Measurements from ENCODE around the gene POLR3C. TPM values are rescaled to one million over a fixed set of nuclear protein-coding genes. Genes with fewer than 3 reads are reported as not detected.
A peak's percentile ranks its signal among the peaks of the same experiment; 100 is the strongest.
"Not testable (repeated sequence)": the region's sequence is repeated elsewhere in the genome, so short reads cannot be mapped to it uniquely, and the experiment has no call there.

The POLR3C gene
- total RNA-seq, 1 experiment from 2014 or later: 96.8 TPM

GRCh38 chr1:145824499-145824842, 471 bp downstream of the POLR3C start:
- DNase-seq (ENCODE audit: unreplicated experiment): no peak
- Mint-ChIP-seq H3K27me3 (ENCODE audit: insufficient read depth, unreplicated experiment) (no peaks in the 10 kb centered on the region), H3K27ac (ENCODE audit: low read depth, unreplicated experiment) (peak overlapping the region; percentile 94), H3K4me1 (ENCODE audit: insufficient read depth, unreplicated experiment) (peaks cover 6% of the 10 kb centered on the region), H3K9me3 (ENCODE audit: unreplicated experiment) (no peaks in the 10 kb centered on the region), H3K4me3 (ENCODE audit: unreplicated experiment) (peak overlapping the region; percentile 90), H3K36me3 (ENCODE audit: insufficient read depth, unreplicated experiment) (peaks cover 46% of the 10 kb centered on the region)
- intact Hi-C loops (cut with micrococcal nuclease): loop anchor here (5.0 to 10.0 kb wide), 3 partner anchors 42 to 102 kb away; no protein-coding TSS in a partner anchor
- TF ChIP-seq, protein P1, sequence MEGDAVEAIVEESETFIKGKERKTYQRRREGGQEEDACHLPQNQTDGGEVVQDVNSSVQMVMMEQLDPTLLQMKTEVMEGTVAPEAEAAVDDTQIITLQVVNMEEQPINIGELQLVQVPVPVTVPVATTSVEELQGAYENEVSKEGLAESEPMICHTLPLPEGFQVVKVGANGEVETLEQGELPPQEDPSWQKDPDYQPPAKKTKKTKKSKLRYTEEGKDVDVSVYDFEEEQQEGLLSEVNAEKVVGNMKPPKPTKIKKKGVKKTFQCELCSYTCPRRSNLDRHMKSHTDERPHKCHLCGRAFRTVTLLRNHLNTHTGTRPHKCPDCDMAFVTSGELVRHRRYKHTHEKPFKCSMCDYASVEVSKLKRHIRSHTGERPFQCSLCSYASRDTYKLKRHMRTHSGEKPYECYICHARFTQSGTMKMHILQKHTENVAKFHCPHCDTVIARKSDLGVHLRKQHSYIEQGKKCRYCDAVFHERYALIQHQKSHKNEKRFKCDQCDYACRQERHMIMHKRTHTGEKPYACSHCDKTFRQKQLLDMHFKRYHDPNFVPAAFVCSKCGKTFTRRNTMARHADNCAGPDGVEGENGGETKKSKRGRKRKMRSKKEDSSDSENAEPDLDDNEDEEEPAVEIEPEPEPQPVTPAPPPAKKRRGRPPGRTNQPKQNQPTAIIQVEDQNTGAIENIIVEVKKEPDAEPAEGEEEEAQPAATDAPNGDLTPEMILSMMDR (IDR thresholded peaks at IDR 0.05; ENCODE audit: unreplicated experiment): no peak
- ChIA-PET CTCF (interaction anchor here (0.6 to 14.2 kb wide), 10 partner anchors 10 to 1462 kb away, joined by 3 to 242 read pairs (median 4); partner anchors contain the start of genes ITGA10, NUDT17 and PIAS3), POLR2A (interaction anchor here (0.9 to 5.7 kb wide), 32 partner anchors 8 to 213 kb away, joined by 3 to 92 read pairs (median 6); partner anchors contain the start of genes ANKRD34A, LIX1L, NUDT17 and PIAS3)
- TSS peak; percentile 61 for BruUV-seq (replicated peaks)

- Mint-ChIP-seq H3K4me1 (ENCODE audit: insufficient read depth, unreplicated experiment) (peaks cover 6% of the 10 kb centered on the region), H3K36me3 (ENCODE audit: insufficient read depth, unreplicated experiment) (peaks cover 62% of the 10 kb centered on the region), H3K27me3 (ENCODE audit: insufficient read depth, unreplicated experiment) (no peaks in the 10 kb centered on the region), H3K27ac (ENCODE audit: low read depth, unreplicated experiment) (no peak overlapping the region), H3K9me3 (ENCODE audit: unreplicated experiment) (no peaks in the 10 kb centered on the region), H3K4me3 (ENCODE audit: unreplicated experiment) (peak overlapping the region; percentile 90)
- POLR2A ChIA-PET: interaction anchor here (1.0 to 5.7 kb wide), 10 partner anchors 19 to 138 kb away, joined by 3 to 92 read pairs (median 24); partner anchors contain the start of genes ANKRD34A, LIX1L, NUDT17 and PIAS3
- CTCF ChIA-PET: interaction anchor here (0.6 to 14.2 kb wide), 15 partner anchors 12 to 200 kb away, joined by 3 to 242 read pairs (median 4); partner anchors contain the start of genes ANKRD35, ITGA10, NUDT17 and PIAS3
- DNase-seq (ENCODE audit: unreplicated experiment): no peak
- BruUV-seq (replicated peaks): no TSS peak
- TF ChIP-seq, protein P1 (IDR thresholded peaks at IDR 0.05; ENCODE audit: unreplicated experiment): no peak
- intact Hi-C loops (cut with micrococcal nuclease): loop anchor here (10.0 kb wide), 1 partner anchor 71 kb away; no protein-coding TSS in a partner anchor
Measured at GRCh38 chr1:145826030-145826429, 2.0 kb downstream of the POLR3C start.

DNA sequence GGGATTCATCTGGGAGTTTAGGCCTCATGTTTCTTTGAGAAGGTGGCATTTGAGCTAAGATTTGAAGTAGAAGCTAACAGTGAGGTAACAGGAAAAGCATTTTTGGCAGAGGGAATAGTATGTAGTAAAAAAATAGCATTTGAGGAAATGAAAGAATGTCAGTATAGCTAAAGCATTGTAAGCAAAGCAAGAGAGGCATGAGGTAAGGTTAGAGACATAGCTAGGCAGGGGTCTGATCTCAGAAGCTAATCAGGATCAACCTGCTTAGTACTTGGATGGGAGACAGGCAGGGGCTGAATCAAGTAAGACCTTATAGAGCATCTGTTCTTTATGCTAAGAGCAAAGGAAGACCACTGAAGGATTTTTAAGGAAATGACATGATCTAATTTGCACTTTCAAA, 4.0 kb downstream of the POLR3C start:
- H3K36me3 Mint-ChIP-seq (ENCODE audit: insufficient read depth, unreplicated experiment): peaks cover 81% of the 10 kb centered on the region
- no peak for DNase-seq (ENCODE audit: unreplicated experiment)
- H3K4me1 Mint-ChIP-seq (ENCODE audit: insufficient read depth, unreplicated experiment): peaks cover 6% of the 10 kb centered on the region
- POLR2A ChIA-PET: interaction anchor here (0.9 to 5.7 kb wide), 3 partner anchors 11 to 30 kb away, joined by 3 to 92 read pairs (median 48); partner anchors contain the start of genes NUDT17 and PIAS3
- TF ChIP-seq, protein P1 (IDR thresholded peaks at IDR 0.05; ENCODE audit: unreplicated experiment): no peak
- no TSS peak for BruUV-seq (replicated peaks)
- H3K9me3 Mint-ChIP-seq (ENCODE audit: unreplicated experiment): no peaks in the 10 kb centered on the region
- CTCF ChIA-PET: interaction anchor here (0.7 to 14.2 kb wide), 5 partner anchors 18 to 1964 kb away, joined by 3 to 242 read pairs (median 4); partner anchors contain the start of gene NUDT17
- H3K4me3 Mint-ChIP-seq (ENCODE audit: unreplicated experiment): no peak overlapping the region
- intact Hi-C loops (cut with micrococcal nuclease): loop anchor here (10.0 kb wide), 1 partner anchor 73 kb away; no protein-coding TSS in a partner anchor
- H3K27ac Mint-ChIP-seq (ENCODE audit: low read depth, unreplicated experiment): peak overlapping the region; percentile 1
- no peaks in the 10 kb centered on the region for H3K27me3 Mint-ChIP-seq (ENCODE audit: insufficient read depth, unreplicated experiment)

DNA sequence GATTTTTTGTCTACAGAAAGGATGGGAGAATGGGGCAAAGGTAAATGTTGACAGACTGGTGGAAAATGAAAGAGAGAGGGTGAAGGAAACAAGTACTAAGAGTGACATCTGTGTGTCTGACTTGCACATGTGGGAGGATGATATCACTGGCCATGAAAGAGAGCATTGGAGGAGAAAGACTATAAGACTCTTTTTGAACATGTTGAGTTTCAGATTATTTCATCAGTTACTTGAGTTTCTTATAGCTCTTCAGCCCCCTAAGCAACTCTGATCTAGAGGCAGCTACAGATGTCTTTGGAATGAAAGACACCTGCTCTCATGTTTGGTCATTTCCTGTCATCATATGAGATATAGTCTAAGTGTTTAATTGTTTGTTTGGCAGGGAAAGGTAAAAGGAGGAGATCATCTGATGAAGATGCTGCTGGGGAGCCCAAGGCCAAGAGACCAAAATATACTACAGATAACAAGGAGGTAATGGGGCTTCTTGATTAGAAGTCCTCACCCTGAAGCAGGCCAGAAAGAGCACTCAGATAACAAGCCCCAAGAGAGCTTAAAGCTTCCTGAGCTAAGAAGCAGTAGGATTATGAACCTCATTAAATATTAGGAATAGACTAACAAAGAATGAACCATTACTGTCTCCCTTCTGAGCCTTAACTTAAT, 4.5 kb downstream of the POLR3C start:
- TF ChIP-seq, protein P1 (IDR thresholded peaks at IDR 0.05; ENCODE audit: unreplicated experiment): no peak
- ChIA-PET CTCF (interaction anchor here (0.7 to 14.2 kb wide), 7 partner anchors 10 to 186 kb away, joined by 3 to 242 read pairs (median 4); partner anchors contain the start of gene NUDT17), POLR2A (interaction anchor here (0.9 to 5.7 kb wide), 3 partner anchors 10 to 30 kb away, joined by 3 to 48 read pairs (median 3); partner anchors contain the start of genes NUDT17 and PIAS3)
- Mint-ChIP-seq H3K27me3 (ENCODE audit: insufficient read depth, unreplicated experiment) (no peaks in the 10 kb centered on the region), H3K36me3 (ENCODE audit: insufficient read depth, unreplicated experiment) (peaks cover 81% of the 10 kb centered on the region), H3K27ac (ENCODE audit: low read depth, unreplicated experiment) (peak overlapping the region; percentile 1), H3K4me1 (ENCODE audit: insufficient read depth, unreplicated experiment) (peaks cover 6% of the 10 kb centered on the region), H3K9me3 (ENCODE audit: unreplicated experiment) (no peaks in the 10 kb centered on the region), H3K4me3 (ENCODE audit: unreplicated experiment) (no peak overlapping the region)
- intact Hi-C loops (cut with micrococcal nuclease): loop anchor here (10.0 kb wide), 1 partner anchor 74 kb away; no protein-coding TSS in a partner anchor
- no peak for DNase-seq (ENCODE audit: unreplicated experiment)
- no TSS peak for BruUV-seq (replicated peaks)

- H3K4me1 Mint-ChIP-seq (ENCODE audit: insufficient read depth, unreplicated experiment); H3K4me3 Mint-ChIP-seq (ENCODE audit: unreplicated experiment); H3K9me3 Mint-ChIP-seq (ENCODE audit: unreplicated experiment); H3K27ac Mint-ChIP-seq (ENCODE audit: low read depth, unreplicated experiment); BruUV-seq (replicated peaks); H3K27me3 Mint-ChIP-seq (ENCODE audit: insufficient read depth, unreplicated experiment); DNase-seq (ENCODE audit: unreplicated experiment); intact Hi-C loops (cut with micrococcal nuclease): not testable (repeated sequence)
- H3K36me3 Mint-ChIP-seq (ENCODE audit: insufficient read depth, unreplicated experiment): peaks cover 100% of the 10 kb centered on the region
- CTCF ChIA-PET: interaction anchor here (0.6 to 14.2 kb wide), 3 partner anchors 15 to 146 kb away, joined by 3 to 242 read pairs (median 3); partner anchors contain the start of gene NUDT17
- POLR2A ChIA-PET: interaction anchor here (0.7 to 1.6 kb wide), 5 partner anchors 10 to 96 kb away, joined by 3 to 4 read pairs (median 3); no protein-coding TSS in a partner anchor
Measured at GRCh38 chr1:145830810-145831209, 6.8 kb downstream of the POLR3C start.
